K562 (cell line): ENCODE measurements around the gene AMZ2. TPM values are rescaled to one million over a fixed set of nuclear protein-coding genes. Genes with fewer than 3 reads are reported as not detected.
"Not testable (repeated sequence)": the region's sequence is repeated elsewhere in the genome, so short reads cannot be mapped to it uniquely, and the experiment has no call there.

Experiments used
- ATAC-seq: fragments of 200-7000 bp; cut with Tn5 transposase; 3 replicates; pipeline ENCODE4 v1.9.1; 2020; ENCODE audit warnings: moderate library complexity
- BruUV-seq: library from RNA; stranded (reverse); fragments of 400-500 nt; replicated peaks from 2 replicates; lab custom pipeline; 2021; lab: Mats Ljungman, UMichigan
- CTCF ChIA-PET: fragments of 300-600 bp; formaldehyde crosslinking; extraction: SDS; loops from one replicate; lab custom pipeline; 2021; ENCODE audit warnings: low intra/inter-chr PET ratio; lab: Yijun Ruan, JAX
- POLR2A ChIA-PET: fragments of 300-600, 350-650 bp; sonication (Branson Sonifier 250); formaldehyde crosslinking; extraction: SDS; loops from one replicate; lab custom pipeline; 2021; ENCODE audit warnings: antibody characterized with exemption, inconsistent platforms; lab: Yijun Ruan, JAX
- DNase-seq, 4 experiments: peaks; one replicate each; pipeline versions ENCODE4 v3.0.0 to v3.0.0-alpha.2; 2011 to 2018; ENCODE audit warnings: low spot score in 3 of 4, mixed read lengths in 3 of 4; ENCODE audit errors: extremely low read depth in 1 of 4
- FAIRE-seq: peaks from 2 replicates; lab custom pipeline; 2011; peaks lifted over from hg19 to GRCh38; lab: Jason Lieb, UNC
- H2AFZ ChIP-seq: 2 replicates; pipeline ENCODE4 v1.6.0; 2011; ENCODE audit warnings: low read depth, low read length, control low read depth, inconsistent platforms
- H3K27ac ChIP-seq: fragments of 200-600 bp; 3 replicates; pipeline ENCODE4 v1.8.0; 2011; ENCODE audit warnings: low read depth, mild to moderate bottlenecking, control low read depth, inconsistent platforms, low read length, moderate library complexity, mixed read lengths; ENCODE audit errors: extremely low read depth
- H3K27me3 ChIP-seq, 2 experiments: fragments of 300-600 bp in 1 of 2; 2 replicates in 1 of 2; 3 replicates in 1 of 2; pipeline versions ENCODE4 v1.6.0 to v1.8.0; 2011; ENCODE audit warnings: inconsistent platforms in 2 of 2, low read length in 2 of 2, mild to moderate bottlenecking in 1 of 2, mixed read lengths in 1 of 2, moderate library complexity in 1 of 2; ENCODE audit not compliant: control insufficient read depth in 2 of 2, insufficient read depth in 2 of 2
- H3K36me3 ChIP-seq: fragments of 300-600 bp; 3 replicates; pipeline ENCODE4 v1.8.0; 2011; ENCODE audit warnings: mild to moderate bottlenecking, low read length, inconsistent platforms; ENCODE audit not compliant: control insufficient read depth, insufficient read depth
- H3K4me1 ChIP-seq, 2 experiments: fragments of 200-600 bp in 1 of 2; replicated peaks in 1 of 2; 2 replicates in 1 of 2; 3 replicates in 1 of 2; pipeline versions ENCODE4 v1.5.1 to v1.8.0; 2011; ENCODE audit warnings: inconsistent platforms in 2 of 2, low read length in 2 of 2, mild to moderate bottlenecking in 1 of 2, mixed read lengths in 1 of 2, moderate library complexity in 1 of 2; ENCODE audit not compliant: control insufficient read depth in 2 of 2, insufficient read depth in 2 of 2
- H3K4me2 ChIP-seq: 2 replicates; pipeline ENCODE4 v1.6.1; 2011; ENCODE audit warnings: low read length, control low read depth, inconsistent platforms, mixed read lengths; ENCODE audit not compliant: insufficient read depth
- H3K4me3 ChIP-seq: fragments of 200-600 bp; sonication (generic), shearing (Covaris generic); 2 replicates; pipeline ENCODE4 v1.5.1; 2016; ENCODE audit warnings: control low read depth, inconsistent platforms
- H3K79me2 ChIP-seq: fragments of 200-600 bp; 3 replicates; pipeline ENCODE4 v1.8.0; 2011; ENCODE audit warnings: low read length, inconsistent platforms; ENCODE audit not compliant: control insufficient read depth, insufficient read depth
- H3K9ac ChIP-seq, 2 experiments: 2 replicates each; pipeline versions ENCODE4 v1.6.0 to v1.6.1; 2011; ENCODE audit warnings: low read depth in 2 of 2, low read length in 2 of 2, control low read depth in 1 of 2, inconsistent platforms in 1 of 2, mild to moderate bottlenecking in 1 of 2, mixed read lengths in 1 of 2; ENCODE audit not compliant: insufficient read depth in 1 of 2
- H3K9me1 ChIP-seq: one replicate; pipeline ENCODE4 v1.6.0; 2011; ENCODE audit warnings: inconsistent platforms, mild to moderate bottlenecking, low read length, moderate library complexity; ENCODE audit not compliant: control insufficient read depth, insufficient read depth
- H3K9me3 ChIP-seq: replicated peaks from 2 replicates; pipeline ENCODE4 v1.5.1; 2011; ENCODE audit warnings: low read depth, low read length, inconsistent platforms; ENCODE audit not compliant: control insufficient read depth, insufficient read depth
- H4K20me1 ChIP-seq: replicated peaks from 2 replicates; pipeline ENCODE4 v1.6.1; 2011; ENCODE audit warnings: low read length, inconsistent platforms, mixed read lengths; ENCODE audit not compliant: control insufficient read depth, insufficient read depth
- ARID3A ChIP-seq: IDR thresholded peaks from 2 replicates; pipeline ENCODE4 v1.6.1; 2012; ENCODE audit warnings: low read depth, low read length, improper control_type of control experiment, borderline replicate concordance
- CBFA2T2 ChIP-seq: fragments of 450-650 bp; conservative IDR thresholded peaks from 2 replicates; pipeline ENCODE4 v1.6.1; 2017; ENCODE audit warnings: mild to moderate bottlenecking
- CXXC5 ChIP-seq: fragments of 250-450 bp; sonication (Bioruptor Pico); IDR thresholded peaks from 2 replicates; pipeline ENCODE4 v1.8.0; 2022; ENCODE audit warnings: inconsistent platforms, mild to moderate bottlenecking, moderate library complexity
- GABPA ChIP-seq: fragments of 200-800 bp; sonication (Bioruptor generic); conservative IDR thresholded peaks from 2 replicates; pipeline ENCODE4 v1.6.1; 2016; ENCODE audit warnings: low read depth, missing genetic modification characterization, missing compliant biosample characterization
- MTA2 ChIP-seq: fragments of 450-650 bp; IDR thresholded peaks from 2 replicates; pipeline ENCODE4 v1.6.1; 2016; ENCODE audit warnings: low read depth
- SMARCC2 ChIP-seq: fragments of 450-650 bp; IDR thresholded peaks from 2 replicates; pipeline ENCODE4 v1.6.1; 2017; ENCODE audit warnings: antibody characterized with exemption, moderate library complexity, mild to moderate bottlenecking, low read depth
- SPI1 ChIP-seq: IDR thresholded peaks from 2 replicates; pipeline ENCODE4 v1.6.1; 2011; ENCODE audit warnings: low read depth, low read length, control low read depth, borderline replicate concordance
- ZBTB40 ChIP-seq, 2 experiments: fragments of 450-650 bp in 1 of 2; sonication (generic) in 1 of 2; formaldehyde crosslinking in 1 of 2; IDR thresholded peaks; 2 replicates each; pipeline versions ENCODE4 v1.7.1 to v1.9.0; 2016 to 2022; ENCODE audit warnings: inconsistent platforms in 1 of 2, mild to moderate bottlenecking in 1 of 2, missing genetic modification reagents in 1 of 2
- WGBS: fragments of 100-300 bp; shearing (Covaris generic); methylation state at CpG from one replicate; pipeline ENCODE4 v1.1.6; 2016; ENCODE audit warnings: low coverage, mixed read lengths; ENCODE audit not compliant: insufficient coverage; ENCODE audit errors: missing lambda C conversion rate; 5-methylcytosine and 5-hydroxymethylcytosine counted together
- in situ Hi-C: fragments of 300-500 bp; cut with MboI; formaldehyde crosslinking; loops from 4 replicates; pipeline ENCODE4 v1.15.0; 2018; ENCODE audit warnings: inconsistent platforms, mixed read lengths
- intact Hi-C: fragments of 100-400 bp; cut with micrococcal nuclease; formaldehyde crosslinking; loops from 2 replicates; pipeline ENCODE4 v1.14.2; 2022
- polyA plus RNA-seq, 8 experiments: library from polyadenylated mRNA; depleted of rRNA in 4 of 8; stranded (reverse) in 5 of 8; unstranded in 3 of 8; fragments of >200 nt; fragmentation: Nextera tagmentation in 2 of 8; fragmentation: Illumina TruSeq in 1 of 8; extraction: Ambion mirVana in 2 of 8; extraction: Trizol in 1 of 8; gene quantifications; 2 replicates each; pipeline versions ENCODE4 v1.2.1 to v1.2.3, GENCODE V29; 2011 to 2014; ENCODE audit warnings: inconsistent platforms in 1 of 8, missing spikeins in 1 of 8
- total RNA-seq, 7 experiments: library from RNA; depleted of rRNA in 6 of 7; stranded (reverse); fragments of >200 nt in 6 of 7; fragmentation: Illumina TruSeq in 2 of 7; extraction: Trizol in 2 of 7; gene quantifications; 2 replicates each; pipeline versions ENCODE4 v1.2.1 to v1.2.3, GENCODE V29; 2011 to 2021; ENCODE audit warnings: low replicate concordance in 1 of 7

Gene AMZ2
- total and polyA plus RNA-seq, 9 of the 15 experiments (the other 6 are each of a cell fraction or from before 2014, with no cell fraction given), result 22.6 to 92.2 (median 52.6) TPM

- H4K20me1 ChIP-seq; ATAC-seq; H3K9ac ChIP-seq; H3K27ac ChIP-seq; H3K27me3 ChIP-seq; H2AFZ ChIP-seq; BruUV-seq; H3K9me1 ChIP-seq; H3K4me3 ChIP-seq; H3K9me3 ChIP-seq; in situ Hi-C loops; H3K79me2 ChIP-seq; H3K4me2 ChIP-seq; H3K36me3 ChIP-seq; H3K4me1 ChIP-seq; CTCF ChIA-PET; TF ChIP-seq ZBTB40 (CRISPR knock-in tag; IDR thresholded peaks at IDR 0.05): not testable (repeated sequence)
- WGBS, result 3% methylated on average over 11 of the region's 11 CpGs
- peak in 1 of 4 experiments; percentile 23 for DNase-seq
- peak; percentile 79 for FAIRE-seq
- intact Hi-C loops, result loop anchor here (5.0 kb wide), 1 partner anchor 34 kb away; the partner anchor contains the start of gene AMZ2
- POLR2A ChIA-PET, result interaction anchor here (0.8 to 1.1 kb wide), 2 partner anchors 17 to 224 kb away, joined by 3 to 5 read pairs; no protein-coding TSS in a partner anchor
- TF ChIP-seq ZBTB40 (IDR thresholded peaks at IDR 0.05), result peak; percentile 24; the same call in 1 of the 2 replicates
- peak; percentile 79 for TF ChIP-seq SPI1
- TF ChIP-seq MTA2, result peak; percentile 74; the same call in 1 of the 2 replicates
- TF ChIP-seq GABPA (tag), result peak; percentile 46
- peak; percentile 75 for TF ChIP-seq CBFA2T2
- peak; percentile 44; the same call in 1 of the 2 replicates for TF ChIP-seq CXXC5 (CRISPR knock-in tag)
- TF ChIP-seq ARID3A, result 0 out of 2 replicates have a peak, but pooled peaks have one; percentile 24
- peak; percentile 55; the same call in 1 of the 2 replicates for TF ChIP-seq SMARCC2
Measured at GRCh38 chr17:68213428-68214411, 34.1 kb upstream of the AMZ2 start.
